A673 (cell line): Measurements from ENCODE around the gene GPR132. TPM values are rescaled to one million over a fixed set of nuclear protein-coding genes. Genes with fewer than 3 reads are reported as not detected.

Source experiments
- BruUV-seq: library from RNA; stranded (reverse); fragments of 400-500 nt; replicated peaks from 2 replicates; lab custom pipeline; 2021; lab: Mats Ljungman, UMichigan
- CTCF ChIA-PET: fragments of 300-600 bp; sonication (Branson Sonifier 250); formaldehyde crosslinking; loops from one replicate; lab custom pipeline; 2022; ENCODE audit warnings: antibody characterized with exemption; lab: Charles Lee
- POLR2A ChIA-PET: fragments of 300-600 bp; sonication (Branson Sonifier 250); formaldehyde crosslinking; loops from one replicate; lab custom pipeline; 2022; ENCODE audit warnings: antibody characterized with exemption; ENCODE audit not compliant: low non-redundant PET; lab: Charles Lee
- DNase-seq: peaks from one replicate; pipeline ENCODE4 v3.0.0-alpha.2; 2015; ENCODE audit warnings: low spot score
- H3K27ac ChIP-seq: fragments of 200-600 bp; sonication (generic); 2 replicates; pipeline ENCODE4 v1.5.1; 2016; ENCODE audit warnings: mixed run types, low read depth, mild to moderate bottlenecking, mixed read lengths, antibody characterized with exemption, low read length; ENCODE audit not compliant: poor library complexity, severe bottlenecking
- H3K27me3 ChIP-seq: fragments of 200-600 bp; sonication (generic); replicated peaks from 2 replicates; pipeline ENCODE4 v1.6.1; 2017; ENCODE audit warnings: mixed run types, low read depth, mild to moderate bottlenecking, mixed read lengths, antibody characterized with exemption, low read length; ENCODE audit not compliant: insufficient read depth, poor library complexity
- H3K36me3 ChIP-seq: fragments of 200-600 bp; sonication (generic); 2 replicates; pipeline ENCODE4 v1.6.1; 2016; ENCODE audit warnings: mixed run types, mild to moderate bottlenecking, mixed read lengths, antibody characterized with exemption, low read length; ENCODE audit not compliant: insufficient read depth, poor library complexity, severe bottlenecking
- H3K4me1 ChIP-seq: fragments of 200-600 bp; sonication (generic); 2 replicates; pipeline ENCODE4 v1.6.1; 2017; ENCODE audit warnings: mixed run types, mild to moderate bottlenecking, mixed read lengths, antibody characterized with exemption, low read length; ENCODE audit not compliant: insufficient read depth, poor library complexity, severe bottlenecking
- H3K4me3 ChIP-seq: fragments of 200-600 bp; sonication (generic); 2 replicates; pipeline ENCODE4 v1.5.1; 2016; ENCODE audit warnings: low read depth, mixed run types, mild to moderate bottlenecking, mixed read lengths, low read length; ENCODE audit not compliant: poor library complexity, severe bottlenecking
- H3K9me3 ChIP-seq: fragments of 200-600 bp; sonication (generic); 2 replicates; pipeline ENCODE4 v1.6.1; 2016; ENCODE audit warnings: mixed run types, low read depth, mild to moderate bottlenecking, mixed read lengths, antibody characterized with exemption, low read length; ENCODE audit not compliant: poor library complexity, severe bottlenecking
- EZH2 ChIP-seq: fragments of 200-600 bp; sonication (generic); IDR thresholded peaks from 2 replicates; pipeline ENCODE4 v1.6.1; 2017; ENCODE audit warnings: borderline replicate concordance, low read depth, mild to moderate bottlenecking, mixed read lengths, antibody characterized with exemption, low read length; ENCODE audit not compliant: poor library complexity, severe bottlenecking
- intact Hi-C: fragments of 100-400 bp; cut with micrococcal nuclease; formaldehyde crosslinking; loops from one replicate; pipeline ENCODE4 v1.10.0; 2022; ENCODE audit not compliant: unreplicated experiment
- total RNA-seq: library from RNA; stranded (reverse); gene quantifications from 2 replicates; pipeline ENCODE4 v1.2.3, GENCODE V29; 2021
- TF ChIP-seq, protein P1 (sequence below): fragments of 300-800, 200-600 bp; sonication (generic); conservative IDR thresholded peaks from 2 replicates; pipeline ENCODE4 v1.5.1; 2017; ENCODE audit warnings: low read depth, mild to moderate bottlenecking, antibody characterized with exemption, low read length, moderate library complexity, mixed read lengths

Gene GPR132
- total RNA-seq, 1 experiment from 2014 or later = not detected

DNA sequence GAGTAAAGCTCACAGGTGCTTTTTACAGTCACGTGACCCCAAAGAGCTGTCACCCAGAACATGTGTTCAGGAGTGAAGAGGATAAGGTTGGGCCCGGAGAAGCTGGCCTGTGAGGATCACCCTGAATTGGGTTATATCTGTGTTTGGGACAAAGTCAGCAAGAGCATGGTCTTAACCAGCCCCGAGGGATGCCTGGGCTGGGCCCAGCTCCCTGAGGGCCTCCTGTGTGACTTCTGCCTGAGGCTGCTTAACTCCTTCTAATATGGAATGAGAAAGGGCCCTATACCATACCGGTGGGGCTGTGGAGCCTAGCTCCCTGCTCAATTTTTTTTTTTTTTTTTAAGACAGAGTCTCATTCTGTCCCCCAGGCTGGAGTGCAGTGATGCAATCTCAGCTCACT lies 46.8 kb downstream of the GPR132 start:
- H3K9me3 ChIP-seq = no peaks in the 10 kb centered on the region
- H3K4me1 ChIP-seq = peaks cover 55% of the 10 kb centered on the region
- H3K27me3 ChIP-seq = no peaks in the 10 kb centered on the region
- ChIA-PET POLR2A (no interaction called here), CTCF (interaction anchor here (0.6 kb wide), 1 partner anchor 62 kb away, joined by 5 read pairs; no protein-coding TSS in a partner anchor)
- DNase-seq = no peak
- no TSS peak for BruUV-seq
- TF ChIP-seq EZH2 = no peak
- TF ChIP-seq, protein P1, sequence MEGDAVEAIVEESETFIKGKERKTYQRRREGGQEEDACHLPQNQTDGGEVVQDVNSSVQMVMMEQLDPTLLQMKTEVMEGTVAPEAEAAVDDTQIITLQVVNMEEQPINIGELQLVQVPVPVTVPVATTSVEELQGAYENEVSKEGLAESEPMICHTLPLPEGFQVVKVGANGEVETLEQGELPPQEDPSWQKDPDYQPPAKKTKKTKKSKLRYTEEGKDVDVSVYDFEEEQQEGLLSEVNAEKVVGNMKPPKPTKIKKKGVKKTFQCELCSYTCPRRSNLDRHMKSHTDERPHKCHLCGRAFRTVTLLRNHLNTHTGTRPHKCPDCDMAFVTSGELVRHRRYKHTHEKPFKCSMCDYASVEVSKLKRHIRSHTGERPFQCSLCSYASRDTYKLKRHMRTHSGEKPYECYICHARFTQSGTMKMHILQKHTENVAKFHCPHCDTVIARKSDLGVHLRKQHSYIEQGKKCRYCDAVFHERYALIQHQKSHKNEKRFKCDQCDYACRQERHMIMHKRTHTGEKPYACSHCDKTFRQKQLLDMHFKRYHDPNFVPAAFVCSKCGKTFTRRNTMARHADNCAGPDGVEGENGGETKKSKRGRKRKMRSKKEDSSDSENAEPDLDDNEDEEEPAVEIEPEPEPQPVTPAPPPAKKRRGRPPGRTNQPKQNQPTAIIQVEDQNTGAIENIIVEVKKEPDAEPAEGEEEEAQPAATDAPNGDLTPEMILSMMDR = no peak
- no peak overlapping the region for H3K27ac ChIP-seq
- peaks cover 20% of the 10 kb centered on the region for H3K36me3 ChIP-seq
- H3K4me3 ChIP-seq = peak overlapping the region; percentile 7
- intact Hi-C loops = no loop called here

DNA sequence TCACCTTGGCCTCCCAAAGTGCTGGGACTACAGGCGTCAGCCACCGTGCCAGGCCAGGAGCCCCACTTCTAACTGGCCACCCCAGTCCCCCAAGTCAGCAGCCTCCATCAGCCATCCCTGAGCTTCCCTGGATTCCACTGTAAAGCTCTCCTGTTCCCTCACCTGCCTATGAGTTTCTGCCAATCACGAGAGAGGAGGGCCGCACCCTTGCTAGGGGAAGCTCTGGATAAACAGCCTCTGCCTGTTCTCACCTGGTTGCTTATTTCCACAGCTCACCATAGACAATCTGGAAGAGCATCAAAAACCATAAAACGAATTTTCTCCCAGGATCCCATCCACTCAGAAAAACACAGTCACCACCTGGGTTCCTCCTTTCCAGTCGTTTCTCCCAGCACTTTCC lies 49.3 kb downstream of the GPR132 start:
- H3K4me3 ChIP-seq = no peak overlapping the region
- no TSS peak for BruUV-seq
- H3K9me3 ChIP-seq = no peaks in the 10 kb centered on the region
- peaks cover 51% of the 10 kb centered on the region for H3K4me1 ChIP-seq
- ChIA-PET POLR2A (no interaction called here), CTCF (no interaction called here)
- intact Hi-C loops = no loop called here
- DNase-seq = no peak
- no peak for TF ChIP-seq EZH2
- TF ChIP-seq, protein P1 = no peak
- H3K27me3 ChIP-seq = no peaks in the 10 kb centered on the region
- peaks cover 38% of the 10 kb centered on the region for H3K36me3 ChIP-seq
- H3K27ac ChIP-seq = no peak overlapping the region

GRCh38 chr14:105015242-105015641 lies 50.0 kb downstream of the GPR132 start:
- TF ChIP-seq EZH2 = no peak
- TF ChIP-seq, protein P1 = no peak

More at GRCh38 chr14:105015242-105015641, 50.0 kb downstream of the GPR132 start:
- CTCF ChIA-PET = no interaction called here
- intact Hi-C loops = no loop called here
- BruUV-seq = no TSS peak
- Histone ChIP-seq H3K4me3 (no peak overlapping the region), H3K27me3 (no peaks in the 10 kb centered on the region), H3K4me1 (peaks cover 51% of the 10 kb centered on the region), H3K27ac (no peak overlapping the region), H3K9me3 (no peaks in the 10 kb centered on the region), H3K36me3 (peaks cover 44% of the 10 kb centered on the region)
- POLR2A ChIA-PET = interaction anchor here (0.5 kb wide), 1 partner anchor 17 kb away, joined by 3 read pairs; no protein-coding TSS in a partner anchor
- no peak for DNase-seq
